Stimulated activated CD8-positive, alpha-beta memory T cell treated with anti-CD3 and anti-CD28 coated beads, Interleukin-15, amount 100 ng/mL, for 1 hour (primary cell): ENCODE measurements around the gene PDE10A.
"Not testable (repeated sequence)": the region's sequence is repeated elsewhere in the genome, so short reads cannot be mapped to it uniquely, and the experiment has no call there.

Experiments
- DNase-seq: peaks from one replicate; pipeline ENCODE4 v3.0.0-alpha.2; 2020; ENCODE audit warnings: low read depth

PDE10A gene

GRCh38 chr6:165624871-165625639, 38.0 kb downstream of the PDE10A start:
- no peak for DNase-seq

- no peak for DNase-seq
These were observed 41.1 kb downstream of the PDE10A start for GRCh38 chr6:165621940-165622339.

GRCh38 chr6:165618891-165619290, 44.1 kb downstream of the PDE10A start:
- not testable (repeated sequence) for DNase-seq

GRCh38 chr6:165618241-165618640, 44.8 kb downstream of the PDE10A start:
- DNase-seq, result no peak

- no peak for DNase-seq
These were observed 45.5 kb downstream of the PDE10A start for GRCh38 chr6:165617528-165617927.

- DNase-seq, result no peak
These were observed 46.9 kb downstream of the PDE10A start for GRCh38 chr6:165616116-165616515.

GRCh38 chr6:165615636-165616035, 47.4 kb downstream of the PDE10A start:
- no peak for DNase-seq

- no peak for DNase-seq
These were observed 51.7 kb downstream of the PDE10A start for GRCh38 chr6:165611294-165611693.

GRCh38 chr6:165608577-165608976, 54.5 kb downstream of the PDE10A start:
- DNase-seq, result not testable (repeated sequence)

GRCh38 chr6:165606740-165607008, 56.4 kb downstream of the PDE10A start:
- DNase-seq, result no peak

GRCh38 chr6:165605901-165606739, 56.9 kb downstream of the PDE10A start:
- DNase-seq, result no peak

- DNase-seq, result no peak
These were observed 57.7 kb downstream of the PDE10A start for GRCh38 chr6:165605182-165605875.

GRCh38 chr6:165602291-165602690, 60.8 kb downstream of the PDE10A start:
- no peak for DNase-seq

GRCh38 chr6:165600606-165601005, 62.4 kb downstream of the PDE10A start:
- no peak for DNase-seq

- DNase-seq, result no peak
These were observed 63.2 kb downstream of the PDE10A start for GRCh38 chr6:165599596-165600487.

- DNase-seq, result no peak
These were observed 63.9 kb downstream of the PDE10A start for GRCh38 chr6:165599121-165599520.

- DNase-seq, result no peak
These were observed 65.2 kb downstream of the PDE10A start for GRCh38 chr6:165597821-165598220.

- DNase-seq, result no peak
These were observed 68.3 kb downstream of the PDE10A start for GRCh38 chr6:165594584-165595333.

GRCh38 chr6:165592947-165593346, 70.1 kb downstream of the PDE10A start:
- not testable (repeated sequence) for DNase-seq

- DNase-seq, result no peak
These were observed 74.5 kb downstream of the PDE10A start for GRCh38 chr6:165588515-165588914.

- DNase-seq, result no peak
These were observed 75.8 kb downstream of the PDE10A start for GRCh38 chr6:165587206-165587605.
